Articular chondrocyte of knee joint (primary cell): Measurements from ENCODE around the gene USP17L13. TPM values are rescaled to one million over a fixed set of nuclear protein-coding genes. Genes with fewer than 3 reads are reported as not detected.

Experiments
- total RNA-seq: library from RNA; depleted of rRNA; stranded (reverse); fragments of >200 nt; gene quantifications from 2 replicates; pipeline ENCODE4 v1.2.3, GENCODE V29; 2012

The USP17L13 gene
- not detected in 2 replicates for total RNA-seq

GRCh38 chr4:9224596-9224995 is at the start of gene USP17L13:
USP17L13 (plus strand) TSS chr4:9224896; CDS start chr4:9224896, 0 bp downstream.

GRCh38 chr4:9210357-9210756 is 14.3 kb upstream of the USP17L13 start, which contains the start of gene USP17L10:
USP17L10 (plus strand) TSS chr4:9210657; CDS start chr4:9210657, 0 bp downstream.

GRCh38 chr4:9215105-9215504 is 9.6 kb upstream of the USP17L13 start, which contains the start of gene USP17L11:
USP17L11 (plus strand) TSS chr4:9215405; CDS start chr4:9215405, 0 bp downstream.

GRCh38 chr4:9219852-9220251 is 4.8 kb upstream of the USP17L13 start, which contains the start of gene USP17L12:
USP17L12 (plus strand) TSS chr4:9220152; CDS start chr4:9220152, 0 bp downstream.

GRCh38 chr4:9234085-9234484 is 9.4 kb downstream of the USP17L13 start, which contains the start of gene USP17L15:
USP17L15 (plus strand) TSS chr4:9234385; CDS start chr4:9234385, 0 bp downstream.

GRCh38 chr4:9243579-9243978 is 18.9 kb downstream of the USP17L13 start, which contains the start of gene USP17L17:
USP17L17 (plus strand) TSS chr4:9243879; CDS start chr4:9243879, 0 bp downstream.

GRCh38 chr4:9247953-9248680 is 23.4 kb downstream of the USP17L13 start, which contains the start of gene USP17L18:
USP17L18 (plus strand) TSS chr4:9248630; CDS start chr4:9248630, 0 bp downstream.

GRCh38 chr4:9253078-9253477 is 28.4 kb downstream of the USP17L13 start, which contains the start of gene USP17L19:
USP17L19 (plus strand) TSS chr4:9253378; CDS start chr4:9253378, 0 bp downstream.

GRCh38 chr4:9257824-9258223 is 33.1 kb downstream of the USP17L13 start, which contains the start of gene USP17L20:
USP17L20 (plus strand) TSS chr4:9258124; CDS start chr4:9258124, 0 bp downstream.

GRCh38 chr4:9262572-9262971 is 37.9 kb downstream of the USP17L13 start, which contains the start of gene USP17L21:
USP17L21 (plus strand) TSS chr4:9262872; CDS start chr4:9262872, 0 bp downstream.

GRCh38 chr4:9267319-9267718 is 42.6 kb downstream of the USP17L13 start, which contains the start of gene USP17L22:
USP17L22 (plus strand) TSS chr4:9267619; CDS start chr4:9267619, 0 bp downstream.

Other genes starting within 250 kb of the USP17L13 start
- not detected in 2 replicates for gene FAM90A26, start 54.5 kb upstream of the USP17L13 start, total RNA-seq
- gene USP17L10, start 14.2 kb upstream of the USP17L13 start, total RNA-seq: not detected in 2 replicates
- gene USP17L11, start 9.5 kb upstream of the USP17L13 start, total RNA-seq: not detected in 2 replicates
- not detected in 2 replicates for gene USP17L12, start 4.7 kb upstream of the USP17L13 start, total RNA-seq
- not detected in 2 replicates for gene USP17L15, start 9.5 kb downstream of the USP17L13 start, total RNA-seq
- not detected in 2 replicates for gene USP17L17, start 19.0 kb downstream of the USP17L13 start, total RNA-seq
- not detected in 2 replicates for gene USP17L18, start 23.7 kb downstream of the USP17L13 start, total RNA-seq
- gene USP17L19, start 28.5 kb downstream of the USP17L13 start, total RNA-seq: not detected in 2 replicates
- not detected in 2 replicates for gene USP17L20, start 33.2 kb downstream of the USP17L13 start, total RNA-seq
- gene USP17L21, start 38.0 kb downstream of the USP17L13 start, total RNA-seq: not detected in 2 replicates
- gene USP17L22, start 42.7 kb downstream of the USP17L13 start, total RNA-seq: not detected in 2 replicates
- not detected in 2 replicates for gene USP17L24, start 100.3 kb downstream of the USP17L13 start, total RNA-seq
- not detected in 2 replicates for gene USP17L25, start 105.0 kb downstream of the USP17L13 start, total RNA-seq
- gene USP17L26, start 109.8 kb downstream of the USP17L13 start, total RNA-seq: not detected in 2 replicates
- gene USP17L5, start 114.5 kb downstream of the USP17L13 start, total RNA-seq: not detected in 2 replicates
- gene USP17L27, start 119.3 kb downstream of the USP17L13 start, total RNA-seq: not detected in 2 replicates
- gene USP17L28, start 124.0 kb downstream of the USP17L13 start, total RNA-seq: not detected in 2 replicates
- not detected in 2 replicates for gene USP17L29, start 128.7 kb downstream of the USP17L13 start, total RNA-seq
- gene USP17L30, start 138.2 kb downstream of the USP17L13 start, total RNA-seq: not detected in 2 replicates
- not detected in 2 replicates for gene DEFB131A, start 219.5 kb downstream of the USP17L13 start, total RNA-seq